Gastroesophageal sphincter (tissue), 4 donors: ENCODE measurements around the gene PRR5L. TPM values are rescaled to one million over a fixed set of nuclear protein-coding genes. Genes with fewer than 3 reads are reported as not detected.

ENCODE experiments used
- ATAC-seq: fragments of 150-250 bp; one replicate; pipeline ENCODE4 v1.9.1; 2016; ENCODE audit warnings: mild to moderate bottlenecking, moderate library complexity
- H3K27ac ChIP-seq, 4 donors: fragments of 200-600 bp; sonication (generic) in 3 of 4; 1 replicate in 3 of 4; 2 replicates in 1 of 4; pipeline ENCODE4 v1.5.1; 2016 to 2019
- H3K27me3 ChIP-seq: fragments of 200-600 bp; sonication (generic); one replicate; pipeline ENCODE4 v1.5.1; 2019
- H3K36me3 ChIP-seq, 2 donors: fragments of 200-600 bp; sonication (generic); one replicate each; pipeline ENCODE4 v1.5.1; 2019; ENCODE audit warnings: control low read depth in 1 of 2
- H3K4me1 ChIP-seq, 3 donors: fragments of 200-600 bp; sonication (generic); 1 replicate in 2 of 3; 2 replicates in 1 of 3; pipeline ENCODE4 v1.5.1; 2016 to 2019; ENCODE audit warnings: control low read depth in 2 of 3
- H3K4me3 ChIP-seq, 2 donors: fragments of 200-600 bp; sonication (generic); one replicate each; pipeline ENCODE4 v1.5.1; 2019; ENCODE audit warnings: mild to moderate bottlenecking in 1 of 2, moderate library complexity in 1 of 2
- H3K9me3 ChIP-seq, 3 donors: fragments of 200-600 bp; sonication (generic); one replicate each; pipeline ENCODE4 v1.5.1; 2017 to 2019; ENCODE audit warnings: control low read depth in 2 of 3
- EP300 ChIP-seq: sonication (generic); formaldehyde crosslinking; IDR thresholded peaks from one replicate; pipeline ENCODE4 v1.6.1; 2017; ENCODE audit warnings: antibody characterized with exemption, mild to moderate bottlenecking
- POLR2A ChIP-seq, 2 donors: fragments of 450-650 bp; IDR thresholded peaks; one replicate each; pipeline ENCODE4 v1.6.1; 2017; ENCODE audit warnings: antibody characterized with exemption in 2 of 2, mild to moderate bottlenecking in 2 of 2, moderate library complexity in 1 of 2
- POLR2AphosphoS5 ChIP-seq: sonication (generic); formaldehyde crosslinking; IDR thresholded peaks from one replicate; pipeline ENCODE4 v1.6.1; 2017; ENCODE audit warnings: antibody characterized with exemption
- WGBS, 2 donors: methylation state at CpG; one replicate each; pipeline ENCODE4 v1.1.5; 2018; ENCODE audit warnings: low coverage in 1 of 2; 5-methylcytosine and 5-hydroxymethylcytosine counted together
- total RNA-seq, 4 donors: library from RNA; depleted of rRNA; stranded (reverse); fragments of >200 nt; gene quantifications; one replicate each; pipeline ENCODE4 v1.1.0, GENCODE V29; 2016
- TF ChIP-seq, protein P1 (sequence below), 4 experiments: fragments of 200-600 bp in 2 of 4; fragments of 450-650 bp in 2 of 4; sonication (generic) in 1 of 4; IDR thresholded peaks; one replicate each; pipeline ENCODE4 v1.5.1; 2017 to 2019; ENCODE audit warnings: antibody characterized with exemption in 4 of 4, mild to moderate bottlenecking in 2 of 4, moderate library complexity in 2 of 4

The PRR5L gene
- total RNA-seq, 4 donors from 2014 or later, result 2.8 to 9.7 (median 7.5) TPM

GRCh38 chr11:36409152-36409816 lies 113.2 kb downstream of the PRR5L start:
- Histone ChIP-seq H3K36me3 (no peaks in the 10 kb centered on the region), H3K9me3 (no peaks in the 10 kb centered on the region), H3K27me3 (no peaks in the 10 kb centered on the region), H3K4me3 (no peak overlapping the region), H3K27ac (no peak overlapping the region), H3K4me1 (peaks cover 0 to 5% (median 0%) of the 10 kb centered on the region in 3 donors)
- ATAC-seq, result no peak
- no peak for TF ChIP-seq EP300
- WGBS, 2 donors, result 22% methylated on average over 5 to 8 of the region's 8 CpGs

DNA sequence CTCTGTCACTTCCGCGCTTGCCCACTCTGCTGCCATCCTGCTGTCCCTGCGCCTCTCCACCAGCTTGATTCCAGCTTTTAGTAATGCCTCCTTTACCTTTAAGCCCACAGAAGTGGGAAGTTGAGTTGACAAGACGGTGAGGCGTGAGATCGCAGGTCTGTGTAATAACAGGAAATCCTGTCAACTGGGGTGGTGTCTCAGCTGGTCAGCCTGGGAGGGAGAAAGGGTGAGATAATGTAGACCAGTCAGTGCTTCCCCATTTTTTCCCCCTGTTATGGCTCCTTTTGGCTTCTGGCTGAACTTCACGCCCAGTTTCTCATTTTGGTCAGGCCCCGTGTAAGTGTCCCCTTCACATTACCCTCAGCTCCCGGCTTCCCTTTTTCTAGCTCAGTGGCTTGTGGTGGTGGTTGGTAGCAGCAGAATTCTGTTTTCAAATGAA lies 115.1 kb downstream of the PRR5L start:
- peak overlapping the region in 1 of 4 donors; percentile 6 for H3K27ac ChIP-seq
- WGBS, 2 donors, result 74 to 94% methylated on average over 4 to 9 of the region's 9 CpGs
- ATAC-seq, result peak; percentile 71

GRCh38 chr11:36412781-36413383 lies 116.8 kb downstream of the PRR5L start:
- no peak overlapping the region for H3K27ac ChIP-seq
- WGBS, 2 donors, result 53 to 71% methylated on average over 2 of the region's 2 CpGs
- no peaks in the 10 kb centered on the region for H3K9me3 ChIP-seq
- no peak for ATAC-seq
- TF ChIP-seq POLR2AphosphoS5 (no peak), POLR2A (IDR thresholded peaks at IDR 0.05) (no peak), EP300 (no peak)
- TF ChIP-seq, protein P1, sequence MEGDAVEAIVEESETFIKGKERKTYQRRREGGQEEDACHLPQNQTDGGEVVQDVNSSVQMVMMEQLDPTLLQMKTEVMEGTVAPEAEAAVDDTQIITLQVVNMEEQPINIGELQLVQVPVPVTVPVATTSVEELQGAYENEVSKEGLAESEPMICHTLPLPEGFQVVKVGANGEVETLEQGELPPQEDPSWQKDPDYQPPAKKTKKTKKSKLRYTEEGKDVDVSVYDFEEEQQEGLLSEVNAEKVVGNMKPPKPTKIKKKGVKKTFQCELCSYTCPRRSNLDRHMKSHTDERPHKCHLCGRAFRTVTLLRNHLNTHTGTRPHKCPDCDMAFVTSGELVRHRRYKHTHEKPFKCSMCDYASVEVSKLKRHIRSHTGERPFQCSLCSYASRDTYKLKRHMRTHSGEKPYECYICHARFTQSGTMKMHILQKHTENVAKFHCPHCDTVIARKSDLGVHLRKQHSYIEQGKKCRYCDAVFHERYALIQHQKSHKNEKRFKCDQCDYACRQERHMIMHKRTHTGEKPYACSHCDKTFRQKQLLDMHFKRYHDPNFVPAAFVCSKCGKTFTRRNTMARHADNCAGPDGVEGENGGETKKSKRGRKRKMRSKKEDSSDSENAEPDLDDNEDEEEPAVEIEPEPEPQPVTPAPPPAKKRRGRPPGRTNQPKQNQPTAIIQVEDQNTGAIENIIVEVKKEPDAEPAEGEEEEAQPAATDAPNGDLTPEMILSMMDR (IDR thresholded peaks at IDR 0.05), result no peak
- peaks cover 0 to 5% (median 0%) of the 10 kb centered on the region in 3 donors for H3K4me1 ChIP-seq
- no peaks in the 10 kb centered on the region for H3K36me3 ChIP-seq
- H3K27me3 ChIP-seq, result no peaks in the 10 kb centered on the region
- no peak overlapping the region for H3K4me3 ChIP-seq

More for the DNA sequence above, 115.1 kb downstream of the PRR5L start:
- H3K4me1 ChIP-seq, result peaks cover 0 to 5% (median 0%) of the 10 kb centered on the region in 3 donors
- H3K9me3 ChIP-seq, result no peaks in the 10 kb centered on the region
- H3K36me3 ChIP-seq, result no peaks in the 10 kb centered on the region
- H3K4me3 ChIP-seq, result no peak overlapping the region
- H3K27me3 ChIP-seq, result no peaks in the 10 kb centered on the region
- TF ChIP-seq EP300 (no peak), POLR2A (IDR thresholded peaks at IDR 0.05) (no peak), POLR2AphosphoS5 (no peak)
- TF ChIP-seq, protein P1 (IDR thresholded peaks at IDR 0.05), result no peak

DNA sequence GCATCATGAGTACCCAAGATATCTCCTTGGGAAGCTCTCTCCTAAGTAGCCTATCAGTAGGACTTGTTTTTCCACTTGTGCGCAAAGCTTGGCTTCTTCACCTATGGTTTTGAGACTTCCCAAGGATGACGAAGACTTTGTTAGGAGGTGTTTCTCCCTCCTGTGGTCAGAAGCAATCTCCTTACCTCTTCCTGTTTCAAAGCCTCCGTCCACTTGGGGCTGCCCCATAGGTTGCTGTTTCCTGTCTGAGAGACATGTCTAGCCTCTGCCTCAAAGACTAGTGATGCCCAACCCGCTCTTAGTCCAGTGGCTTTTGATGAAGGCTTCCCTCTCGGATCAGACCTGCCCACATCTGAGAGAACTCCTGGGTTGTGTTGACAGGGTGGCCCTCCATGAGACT lies 121.1 kb downstream of the PRR5L start:
- Histone ChIP-seq H3K27me3 (peaks cover 8% of the 10 kb centered on the region), H3K4me3 (no peak overlapping the region), H3K27ac (no peak overlapping the region), H3K4me1 (peaks cover 0 to 16% (median 8%) of the 10 kb centered on the region in 3 donors), H3K9me3 (no peaks in the 10 kb centered on the region), H3K36me3 (no peaks in the 10 kb centered on the region)
- 84 to 89% methylated on average over 3 to 4 of the region's 5 CpGs for WGBS, 2 donors
- TF ChIP-seq EP300 (no peak), POLR2AphosphoS5 (no peak), POLR2A (IDR thresholded peaks at IDR 0.05) (no peak)
- TF ChIP-seq, protein P1 (IDR thresholded peaks at IDR 0.05), result no peak
- ATAC-seq, result no peak

DNA sequence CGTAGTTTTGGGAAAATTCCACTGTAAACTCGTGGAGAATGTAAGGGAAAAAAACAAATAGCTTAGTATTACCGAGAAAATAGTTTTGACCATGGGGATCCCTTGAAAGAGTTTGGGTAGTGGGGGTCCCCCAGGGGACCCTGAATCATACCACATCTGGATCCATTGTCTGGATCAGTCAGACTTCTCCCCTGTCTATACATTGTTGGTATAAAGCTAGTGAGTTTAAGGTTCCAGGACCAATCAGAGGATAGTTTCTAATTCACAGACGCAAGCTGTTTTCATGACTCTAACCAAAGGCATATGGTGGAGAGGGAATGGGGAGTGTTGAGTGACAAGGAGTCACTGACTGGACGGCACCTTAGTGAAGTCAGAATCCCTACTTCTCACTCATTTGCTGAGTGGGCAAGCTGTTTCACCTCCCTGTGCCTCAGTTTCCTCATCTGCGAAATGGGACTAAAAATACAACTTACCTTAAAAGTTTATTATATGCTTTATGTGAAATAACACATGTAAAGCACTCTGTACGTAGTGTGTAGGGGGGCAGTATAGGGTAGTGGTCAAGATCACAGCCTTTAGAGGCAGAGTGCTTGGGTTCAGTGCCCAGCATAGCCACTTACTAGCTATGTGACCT lies 123.8 kb downstream of the PRR5L start:
- H3K36me3 ChIP-seq, result no peaks in the 10 kb centered on the region
- H3K27ac ChIP-seq, result no peak overlapping the region
- H3K27me3 ChIP-seq, result peaks cover 19% of the 10 kb centered on the region
- H3K4me1 ChIP-seq, result peaks cover 0 to 16% (median 8%) of the 10 kb centered on the region in 3 donors
- no peak overlapping the region for H3K4me3 ChIP-seq
- TF ChIP-seq EP300, result no peak
- TF ChIP-seq, protein P1 (IDR thresholded peaks at IDR 0.05), result no peak
- TF ChIP-seq POLR2AphosphoS5, result no peak
- no peak for TF ChIP-seq POLR2A (IDR thresholded peaks at IDR 0.05)
- WGBS, 2 donors, result 70 to 78% methylated on average over 5 to 7 of the region's 7 CpGs
- H3K9me3 ChIP-seq, result no peaks in the 10 kb centered on the region
- ATAC-seq, result no peak
